Lung microvascular endothelial cell (primary cell): ENCODE data around the gene SLC35F6. TPM values are rescaled to one million over a fixed set of nuclear protein-coding genes. Genes with fewer than 3 reads are reported as not detected.
"Not testable (repeated sequence)": the region's sequence is repeated elsewhere in the genome, so short reads cannot be mapped to it uniquely, and the experiment has no call there.

Experiments
- DNase-seq, 2 donors: peaks; one replicate each; pipeline versions ENCODE4 v3.0.0 to v3.0.0-alpha.2; 2010; ENCODE audit warnings: low read depth in 2 of 2
- total RNA-seq: library from RNA; depleted of rRNA; stranded (reverse); fragments of >200 nt; gene quantifications from 2 replicates; pipeline ENCODE4 v1.2.1, GENCODE V29; 2014

The SLC35F6 gene
- total RNA-seq, 1 donor from 2014 or later = 38.3 TPM

- DNase-seq = peak in 1 of 2 donors; percentile 76
Observed at GRCh38 chr2:26756337-26756736, 7.7 kb upstream of the SLC35F6 start.

DNA sequence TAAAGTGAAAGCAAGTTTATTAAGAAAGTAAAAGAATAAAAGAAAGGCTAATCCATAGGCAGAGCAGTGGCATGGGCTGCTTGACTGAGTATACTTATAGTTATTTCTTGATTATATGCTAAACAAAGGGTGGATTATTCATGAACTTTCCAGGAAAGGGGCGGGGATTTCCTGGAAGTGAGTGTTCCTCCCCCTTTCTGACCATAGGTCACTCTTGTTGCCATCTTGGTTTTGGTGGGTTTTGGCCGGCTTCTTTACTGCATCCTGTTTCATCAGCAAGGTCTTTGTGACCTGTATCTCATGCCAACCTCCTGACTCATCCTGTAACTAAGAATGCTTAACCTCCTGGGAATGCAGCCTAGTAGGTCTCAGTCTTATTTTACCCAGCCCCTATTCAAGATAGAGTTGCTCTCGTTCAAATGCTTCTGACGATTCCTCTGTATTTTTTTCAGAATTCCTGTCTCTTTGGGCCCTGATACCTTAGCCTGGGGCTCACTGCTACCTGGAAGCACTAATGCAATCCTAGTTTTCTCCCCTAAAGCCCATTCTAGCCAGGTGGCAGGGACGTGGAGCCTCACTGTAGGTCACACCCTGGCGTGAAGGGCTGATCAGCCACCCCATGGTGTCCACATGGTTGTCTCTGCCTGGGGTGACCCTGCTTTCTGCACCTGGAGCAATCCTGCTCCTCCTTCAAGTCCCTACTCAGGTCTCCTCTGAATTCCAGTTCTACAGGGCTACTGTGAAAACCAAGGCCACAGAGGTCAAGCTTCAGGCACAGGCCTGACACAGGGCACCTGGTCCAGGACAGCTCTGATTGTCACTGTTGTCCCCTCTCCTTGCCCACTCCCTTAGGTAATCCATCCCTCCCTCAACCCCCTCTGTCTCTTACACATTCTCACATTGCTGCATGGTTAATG, 6.0 kb upstream of the SLC35F6 start:
- DNase-seq = peak; percentile 77 to 98

DNA sequence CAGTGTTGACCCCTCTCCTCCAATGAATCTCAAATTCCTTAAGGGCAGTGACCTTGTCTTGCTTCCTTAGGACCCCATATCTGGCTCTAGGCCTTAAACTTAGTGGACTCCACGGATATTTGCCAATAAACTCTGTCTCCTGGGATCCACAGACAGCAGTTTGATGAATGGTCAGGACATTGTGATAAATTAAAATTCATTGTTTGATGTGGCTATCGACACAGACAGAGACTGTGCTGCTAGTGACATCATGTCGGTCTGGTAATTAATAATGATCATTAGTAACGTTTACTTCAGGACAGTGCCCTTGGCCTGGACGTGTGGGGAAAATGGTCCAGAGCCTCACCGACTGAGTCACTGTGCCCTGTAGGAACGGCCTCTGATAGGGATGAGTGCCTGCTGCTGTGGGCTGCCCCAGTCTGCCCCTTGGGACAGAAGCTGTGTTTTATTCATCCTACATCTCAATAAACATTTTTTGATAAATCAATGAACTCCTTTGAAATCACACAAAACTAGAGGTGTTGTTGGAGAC, 5.2 kb upstream of the SLC35F6 start:
- peak in 1 of 2 donors; percentile 33 for DNase-seq

- no peak for DNase-seq
Observed at GRCh38 chr2:26759845-26760244, 4.2 kb upstream of the SLC35F6 start.

DNA sequence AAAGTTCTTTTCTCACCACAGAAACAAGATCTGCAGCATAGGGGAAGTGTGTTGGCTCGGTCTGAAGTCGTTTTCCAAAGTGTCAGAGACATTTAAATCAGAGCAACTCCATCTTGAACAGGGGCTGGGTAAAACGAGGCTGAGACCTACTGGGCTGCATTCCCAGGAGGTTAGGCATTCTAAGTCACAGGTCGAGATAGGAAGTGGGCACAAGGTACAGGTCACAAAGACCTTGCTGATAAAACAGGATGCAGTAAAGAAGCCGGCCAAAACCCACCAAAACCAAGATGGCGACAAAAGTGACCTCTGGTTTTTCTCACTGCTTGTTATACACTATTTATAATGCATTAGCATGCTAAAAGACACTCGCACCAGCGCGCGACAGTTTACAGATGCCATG, 3.1 kb upstream of the SLC35F6 start:
- not testable (repeated sequence) for DNase-seq

DNA sequence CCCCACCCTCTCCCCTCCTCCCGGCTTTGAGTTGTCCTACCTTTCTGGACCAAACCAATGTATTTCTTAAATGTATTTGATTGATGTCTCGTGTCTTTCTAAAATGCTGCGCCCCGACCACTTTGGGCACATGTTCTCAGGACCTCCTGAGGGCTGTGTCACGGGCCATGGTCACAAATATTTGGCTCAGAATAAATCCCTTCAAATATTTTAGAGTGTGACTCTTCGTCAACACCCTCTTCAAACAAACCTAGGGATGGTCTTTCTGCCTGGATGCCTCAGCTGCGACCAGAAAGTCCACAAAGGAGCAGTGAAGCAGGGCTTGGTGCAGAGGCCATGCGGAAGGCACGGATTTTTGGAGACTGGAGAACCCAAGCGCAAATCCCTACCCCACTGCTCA, 1.1 kb upstream of the SLC35F6 start:
- no peak for DNase-seq

- DNase-seq = no peak
Observed at GRCh38 chr2:26764906-26765305, 822 bp downstream of the SLC35F6 start.

DNA sequence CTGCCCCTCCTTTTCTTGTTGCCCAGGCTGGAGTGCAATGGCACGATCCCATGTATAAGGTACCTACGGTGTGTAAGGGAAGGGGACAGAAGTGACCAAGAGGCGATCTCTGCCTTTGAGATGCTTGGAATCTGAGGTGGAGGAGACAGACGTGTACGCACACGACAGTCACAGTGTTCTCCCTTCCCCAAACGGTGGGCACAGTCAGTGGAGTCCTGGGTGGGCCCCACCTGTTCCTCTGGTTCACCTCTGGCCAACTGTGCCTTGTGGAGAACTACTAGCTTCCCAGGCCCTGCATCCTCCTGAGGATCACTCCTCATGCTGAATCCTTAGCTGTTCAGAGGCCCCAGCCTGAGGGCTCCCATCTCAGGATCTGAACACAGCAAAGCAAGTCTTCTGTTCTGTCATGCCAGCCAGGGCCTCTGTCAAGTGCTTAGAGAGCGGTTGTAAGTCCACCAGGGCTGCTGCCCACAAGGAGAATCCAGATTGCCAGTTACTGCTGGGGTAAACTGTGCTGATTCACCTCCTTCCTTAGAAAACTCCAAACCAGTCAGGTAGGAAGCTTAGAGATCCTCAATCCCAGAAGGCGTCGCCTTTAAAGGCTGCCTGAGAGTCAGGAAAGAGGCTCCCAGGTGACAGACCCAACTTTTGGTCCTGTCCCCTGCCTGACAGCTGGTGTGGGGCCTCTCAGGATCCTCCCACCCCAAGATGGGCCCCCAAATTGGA, 1.6 kb downstream of the SLC35F6 start:
- DNase-seq = no peak

GRCh38 chr2:26767129-26767528, 3.0 kb downstream of the SLC35F6 start:
- DNase-seq = peak in 1 of 2 donors; percentile 14

- DNase-seq = no peak
Observed at GRCh38 chr2:26767894-26768487, 3.9 kb downstream of the SLC35F6 start.

DNA sequence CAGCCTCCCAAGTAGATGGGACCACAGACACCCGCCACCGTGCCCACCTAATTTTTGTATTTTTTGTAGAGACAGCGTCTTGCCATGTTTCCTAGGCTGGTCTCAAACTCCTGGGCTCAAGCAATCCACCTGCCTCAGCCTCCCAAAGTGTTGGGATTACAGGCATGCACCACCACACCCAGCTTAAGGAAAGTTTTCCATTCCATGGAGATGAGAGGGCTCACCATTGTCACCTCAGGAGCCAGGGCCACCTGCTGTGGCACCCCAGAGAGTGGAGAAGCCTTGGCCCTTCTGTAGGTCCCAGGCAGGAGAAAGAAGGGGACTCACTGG, 4.6 kb downstream of the SLC35F6 start:
- DNase-seq = no peak

DNA sequence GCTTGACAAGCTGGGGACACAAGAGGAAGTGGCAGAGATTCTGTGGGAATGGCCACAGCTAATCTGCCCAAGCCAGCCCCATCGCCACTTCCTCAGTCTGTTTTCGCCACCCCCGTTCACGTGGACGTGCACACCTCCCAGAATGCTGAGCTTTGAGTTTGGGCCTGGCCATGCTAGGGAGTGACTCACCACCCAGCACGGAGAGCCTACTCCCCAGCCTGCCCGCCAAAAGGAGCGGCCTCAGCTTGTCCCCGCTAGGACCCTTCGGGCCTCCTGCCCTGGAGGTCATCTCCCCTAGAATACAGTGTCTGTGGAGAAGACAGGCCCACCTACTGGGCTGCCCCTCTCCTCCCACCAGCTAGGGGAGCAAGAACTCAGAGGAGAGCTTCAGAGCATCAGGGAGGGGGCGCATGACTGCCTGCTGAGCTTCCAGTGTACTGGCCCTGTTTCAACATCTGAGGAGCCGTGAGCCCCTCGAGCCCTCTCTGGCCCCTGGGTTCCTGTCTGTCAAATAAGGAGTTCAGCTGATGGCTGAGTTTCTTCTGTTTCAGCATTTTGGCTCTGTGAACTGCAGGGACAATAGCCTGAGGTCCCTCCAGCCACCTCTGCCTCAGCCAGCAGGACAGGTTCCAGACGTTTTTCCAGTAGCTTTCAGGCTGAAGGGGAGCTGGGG, 5.1 kb downstream of the SLC35F6 start:
- DNase-seq = peak; percentile 55 to 92

DNA sequence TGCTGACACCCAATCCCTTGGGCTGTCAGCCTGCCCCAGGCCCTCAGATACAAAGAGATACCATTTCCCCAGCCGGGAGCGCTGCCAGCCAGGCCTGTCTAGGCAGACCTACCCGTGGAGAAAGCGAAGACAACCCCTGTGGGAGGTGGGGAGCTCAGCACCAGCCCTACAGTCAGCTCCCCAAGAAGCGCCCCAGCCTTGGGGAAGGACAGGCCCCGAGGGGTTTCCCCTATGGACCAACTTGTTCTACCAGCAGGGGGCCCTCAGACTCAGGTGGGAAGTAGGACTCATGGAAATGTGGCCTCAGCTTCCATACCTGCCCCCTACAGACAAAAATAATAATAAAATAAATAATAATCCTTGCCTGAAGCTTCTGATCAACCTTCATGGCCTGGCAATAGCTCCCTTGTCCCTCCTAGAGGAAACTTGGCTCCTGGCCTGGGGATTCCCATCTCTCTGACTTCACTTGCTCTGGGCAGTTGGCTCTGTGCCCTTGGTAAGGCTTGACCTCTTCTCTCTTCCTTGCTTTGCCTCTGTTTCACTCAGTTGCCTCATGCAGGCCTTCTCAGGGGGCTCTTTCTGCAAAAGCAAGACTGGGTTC, 7.0 kb downstream of the SLC35F6 start:
- peak; percentile 51 to 81 for DNase-seq

DNA sequence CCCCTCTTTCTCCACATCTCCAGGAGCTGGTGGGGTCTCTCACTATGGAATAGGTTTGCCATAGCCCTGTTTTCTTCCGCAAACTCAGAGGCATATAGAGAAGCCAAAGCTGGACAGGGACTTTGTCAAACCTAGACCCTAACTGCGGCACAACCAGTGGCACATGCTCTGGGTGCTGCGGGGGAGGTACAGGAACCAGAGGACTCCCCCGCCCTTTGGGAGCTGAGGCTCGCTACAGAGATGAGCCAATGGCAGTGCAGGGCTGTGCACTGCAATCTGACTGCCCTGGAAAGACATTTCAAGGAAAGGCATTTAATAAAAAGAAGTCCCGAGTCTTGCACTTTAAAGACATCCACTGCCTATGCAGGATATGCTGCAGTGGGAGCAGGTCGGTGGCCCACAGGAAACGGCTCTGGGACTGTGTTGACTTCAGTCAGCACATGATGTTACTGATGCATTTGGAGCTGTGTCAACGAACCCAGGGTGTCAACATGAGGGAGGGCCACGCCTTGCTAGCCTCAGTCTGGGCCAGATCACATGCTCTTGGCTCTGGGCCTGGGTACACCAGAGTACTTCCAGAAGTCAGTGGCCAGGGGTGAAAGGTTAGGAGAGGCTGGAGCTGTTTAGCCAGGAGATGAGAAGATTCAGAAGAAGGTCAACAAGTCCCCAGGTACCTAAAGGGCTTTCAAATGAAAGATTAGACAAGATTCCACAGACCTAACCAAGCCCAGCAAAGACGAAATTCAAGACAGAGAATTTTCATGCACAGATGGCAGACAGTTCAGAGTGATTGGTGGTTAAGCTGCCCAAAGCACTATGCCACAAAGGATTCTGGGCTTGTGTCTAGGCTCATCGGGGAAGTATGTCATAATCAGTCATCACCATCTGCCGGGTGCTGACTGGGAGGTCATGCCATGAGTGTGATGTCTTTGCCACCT, 8.2 kb downstream of the SLC35F6 start:
- peak; percentile 55 to 84 for DNase-seq

DNA sequence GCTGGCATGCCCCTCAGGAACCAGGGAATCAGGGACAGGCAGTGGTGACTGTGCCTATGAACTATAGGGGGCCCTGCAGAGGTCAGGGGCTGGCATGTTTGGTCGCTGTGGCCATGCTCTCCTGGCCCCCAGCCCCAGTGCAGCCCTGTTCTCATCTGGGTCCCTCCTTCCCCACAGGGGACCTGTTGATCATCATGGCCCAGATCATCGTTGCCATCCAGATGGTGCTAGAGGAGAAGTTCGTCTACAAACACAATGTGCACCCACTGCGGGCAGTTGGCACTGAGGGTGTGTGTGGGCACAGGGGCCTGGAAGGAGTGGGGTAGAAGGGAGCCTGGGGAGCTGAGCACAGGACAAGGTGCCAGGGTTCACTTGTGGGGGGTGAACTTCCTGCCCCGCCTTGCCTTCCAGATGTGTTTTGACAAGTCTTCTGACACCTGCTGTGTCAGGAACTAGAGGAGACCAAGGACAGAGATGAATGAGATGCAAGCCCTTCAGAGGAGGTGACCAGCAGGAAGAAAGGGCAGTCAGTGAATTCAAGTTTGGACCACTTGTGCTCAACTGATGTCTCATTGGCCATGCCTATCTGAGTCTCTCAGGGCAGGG, 12.2 kb downstream of the SLC35F6 start:
- DNase-seq = no peak

DNA sequence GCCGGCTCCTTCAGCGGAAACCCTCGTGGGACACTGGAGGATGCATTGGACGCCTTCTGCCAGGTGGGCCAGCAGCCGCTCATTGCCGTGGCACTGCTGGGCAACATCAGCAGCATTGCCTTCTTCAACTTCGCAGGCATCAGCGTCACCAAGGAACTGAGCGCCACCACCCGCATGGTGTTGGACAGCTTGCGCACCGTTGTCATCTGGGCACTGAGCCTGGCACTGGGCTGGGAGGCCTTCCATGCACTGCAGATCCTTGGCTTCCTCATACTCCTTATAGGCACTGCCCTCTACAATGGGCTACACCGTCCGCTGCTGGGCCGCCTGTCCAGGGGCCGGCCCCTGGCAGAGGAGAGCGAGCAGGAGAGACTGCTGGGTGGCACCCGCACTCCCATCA, 14.0 kb downstream of the SLC35F6 start:
- DNase-seq = no peak

- no peak for DNase-seq
Observed at GRCh38 chr2:26778507-26778906, 14.4 kb downstream of the SLC35F6 start.

GRCh38 chr2:26780203-26780760, 16.2 kb downstream of the SLC35F6 start:
- DNase-seq = no peak
